ENCODE data around the gene TTC28. TPM values are rescaled to one million over a fixed set of nuclear protein-coding genes. Genes with fewer than 3 reads are reported as not detected.

TTC28 gene
- total and polyA plus RNA-seq, 7 donors: 1.2 to 12.1 (median 3.5) TPM

GRCh38 chr22:27978317-27978716 lies 701.3 kb downstream of the TTC28 start:
- Histone ChIP-seq H3K27ac (no peak overlapping the region), H3K27me3 (ENCODE audit: insufficient read depth in 3 of 3, low read length in 2 of 3) (no peaks in the 10 kb centered on the region), H3K36me3 (ENCODE audit: insufficient read depth in 1 of 2, low read depth in 1 of 2) (peaks cover 0 to 21% of the 10 kb centered on the region in 2 donors), H3K9me3 (no peaks in the 10 kb centered on the region), H3K4me3 (no peak overlapping the region), H3K4me1 (no peaks in the 10 kb centered on the region)
- TF ChIP-seq CTCF (IDR thresholded peaks at IDR 0.05): no peak
- ATAC-seq (no peak), DNase-seq (no peak)
- 92 to 94% (median 93%) methylated on average over 6 of the region's 6 CpGs for WGBS, 3 donors
- intact Hi-C loops (cut with DNase I): loop anchor here in 1 of 2 donors (1.0 kb wide), 1 partner anchor 39 kb away; no protein-coding TSS in a partner anchor

- no peak for ATAC-seq
- 74 to 79% (median 76%) methylated on average over 3 of the region's 3 CpGs for WGBS, 3 donors
These were observed 703.1 kb downstream of the TTC28 start for GRCh38 chr22:27976586-27976985.

GRCh38 chr22:27975381-27976013 lies 704.1 kb downstream of the TTC28 start:
- Histone ChIP-seq H3K4me1 (no peaks in the 10 kb centered on the region), H3K36me3 (ENCODE audit: insufficient read depth in 1 of 2, low read depth in 1 of 2) (no peaks in the 10 kb centered on the region), H3K9me3 (peaks cover 5% of the 10 kb centered on the region), H3K4me3 (no peak overlapping the region), H3K27me3 (ENCODE audit: insufficient read depth in 3 of 3, low read length in 2 of 3) (no peaks in the 10 kb centered on the region), H3K27ac (no peak overlapping the region)
- TF ChIP-seq CTCF (IDR thresholded peaks at IDR 0.05): no peak
- ATAC-seq (no peak), DNase-seq (no peak)
- 87 to 95% (median 89%) methylated on average over 16 of the region's 16 CpGs for WGBS, 3 donors
- intact Hi-C loops (cut with DNase I): no loop called here

More at GRCh38 chr22:27976586-27976985, 703.1 kb downstream of the TTC28 start:
- no peaks in the 10 kb centered on the region for H3K4me1 ChIP-seq
- TF ChIP-seq CTCF (IDR thresholded peaks at IDR 0.05): no peak
- intact Hi-C loops (cut with DNase I): no loop called here
- H3K9me3 ChIP-seq: no peaks in the 10 kb centered on the region
- no peaks in the 10 kb centered on the region for H3K27me3 ChIP-seq (ENCODE audit: insufficient read depth in 3 of 3, low read length in 2 of 3)
- no peak overlapping the region for H3K4me3 ChIP-seq
- DNase-seq: no peak
- no peak overlapping the region for H3K27ac ChIP-seq
- peaks cover 0 to 3% of the 10 kb centered on the region in 2 donors for H3K36me3 ChIP-seq (ENCODE audit: insufficient read depth in 1 of 2, low read depth in 1 of 2)

GRCh38 chr22:27973846-27974245 lies 705.8 kb downstream of the TTC28 start:
- DNase-seq: no peak
- H3K27ac ChIP-seq: no peak overlapping the region
- H3K9me3 ChIP-seq: peaks cover 13% of the 10 kb centered on the region
- H3K4me3 ChIP-seq: no peak overlapping the region
- intact Hi-C loops (cut with DNase I): no loop called here
- H3K36me3 ChIP-seq (ENCODE audit: insufficient read depth in 1 of 2, low read depth in 1 of 2): no peaks in the 10 kb centered on the region
- WGBS, 3 donors: 65 to 68% (median 68%) methylated on average over 1 of the region's 1 CpG
- no peak for TF ChIP-seq CTCF (IDR thresholded peaks at IDR 0.05)
- H3K4me1 ChIP-seq: no peaks in the 10 kb centered on the region
- no peak for ATAC-seq
- H3K27me3 ChIP-seq (ENCODE audit: insufficient read depth in 3 of 3, low read length in 2 of 3): no peaks in the 10 kb centered on the region

All from psoas muscle (tissue), 8 donors.